IgD-negative memory B cell (primary cell): Measurements from ENCODE around the gene RSRC1. TPM values are rescaled to one million over a fixed set of nuclear protein-coding genes. Genes with fewer than 3 reads are reported as not detected.

Experiments
- H3K27ac Mint-ChIP-seq, 3 donors: one replicate each; pipeline ENCODE4 v1.8.0; 2020 to 2022; ENCODE audit warnings: mild to moderate bottlenecking in 3 of 3, mixed read lengths in 3 of 3, moderate library complexity in 1 of 3
- H3K27me3 Mint-ChIP-seq: one replicate; pipeline ENCODE4 v1.8.0; 2021; ENCODE audit warnings: mixed read lengths
- H3K36me3 Mint-ChIP-seq: one replicate; pipeline ENCODE4 v1.8.0; 2020; ENCODE audit warnings: mild to moderate bottlenecking, mixed read lengths
- H3K4me1 Mint-ChIP-seq, 3 donors: one replicate each; pipeline ENCODE4 v1.8.0; 2020 to 2022; ENCODE audit warnings: mixed read lengths in 3 of 3, mild to moderate bottlenecking in 1 of 3
- H3K4me3 Mint-ChIP-seq, 4 donors: one replicate each; pipeline ENCODE4 v1.8.0; 2020 to 2022; ENCODE audit warnings: mild to moderate bottlenecking in 4 of 4, mixed read lengths in 4 of 4, moderate library complexity in 3 of 4
- H3K9me3 Mint-ChIP-seq, 3 donors: one replicate each; pipeline ENCODE4 v1.8.0; 2020 to 2021; ENCODE audit warnings: mixed read lengths in 3 of 3, mild to moderate bottlenecking in 1 of 3
- polyA plus RNA-seq: library from polyadenylated mRNA; unstranded; fragments of 300-500 nt; fragmentation: Illumina TruSeq; gene quantifications from one replicate; pipeline ENCODE4 v1.2.3, GENCODE V29; 2021

The RSRC1 gene
- polyA plus RNA-seq, 1 donor from 2014 or later: 42.3 TPM

DNA sequence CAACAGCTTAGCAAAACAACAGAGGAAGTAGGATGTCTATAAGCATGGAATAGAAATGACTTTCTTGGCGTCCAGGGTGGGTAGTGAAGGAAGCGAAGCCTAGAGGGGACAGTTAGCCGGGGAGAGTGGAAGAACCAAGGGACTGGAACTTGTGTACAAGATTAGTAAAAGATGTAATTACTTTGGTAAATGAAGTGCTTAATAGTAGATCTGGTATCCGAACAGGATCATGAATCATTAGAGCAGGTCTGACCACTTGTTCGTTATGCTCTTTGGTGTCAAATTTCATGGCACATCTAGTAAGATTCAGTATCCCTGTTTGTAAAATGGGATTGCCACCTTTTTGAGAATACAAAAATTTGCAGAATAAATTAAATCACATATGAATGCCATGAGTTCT lies 348.6 kb downstream of the RSRC1 start:
- H3K9me3 Mint-ChIP-seq: peaks cover 0 to 4% (median 0%) of the 10 kb centered on the region in 3 donors
- H3K4me3 Mint-ChIP-seq: no peak overlapping the region
- H3K27ac Mint-ChIP-seq: no peak overlapping the region
- H3K36me3 Mint-ChIP-seq: peaks cover 4% of the 10 kb centered on the region
- no peaks in the 10 kb centered on the region for H3K4me1 Mint-ChIP-seq
- no peaks in the 10 kb centered on the region for H3K27me3 Mint-ChIP-seq

- H3K4me1 Mint-ChIP-seq: no peaks in the 10 kb centered on the region
- H3K4me3 Mint-ChIP-seq: no peak overlapping the region
- H3K36me3 Mint-ChIP-seq: peaks cover 4% of the 10 kb centered on the region
- no peaks in the 10 kb centered on the region for H3K27me3 Mint-ChIP-seq
- H3K9me3 Mint-ChIP-seq: peaks cover 0 to 4% (median 0%) of the 10 kb centered on the region in 3 donors
- H3K27ac Mint-ChIP-seq: no peak overlapping the region
These were observed 351.0 kb downstream of the RSRC1 start for GRCh38 chr3:158460926-158461325.

GRCh38 chr3:158463556-158463955 lies 353.7 kb downstream of the RSRC1 start:
- no peak overlapping the region for H3K4me3 Mint-ChIP-seq
- peaks cover 5% of the 10 kb centered on the region for H3K36me3 Mint-ChIP-seq
- H3K27ac Mint-ChIP-seq: no peak overlapping the region
- no peaks in the 10 kb centered on the region for H3K4me1 Mint-ChIP-seq
- no peaks in the 10 kb centered on the region for H3K9me3 Mint-ChIP-seq
- H3K27me3 Mint-ChIP-seq: no peaks in the 10 kb centered on the region

DNA sequence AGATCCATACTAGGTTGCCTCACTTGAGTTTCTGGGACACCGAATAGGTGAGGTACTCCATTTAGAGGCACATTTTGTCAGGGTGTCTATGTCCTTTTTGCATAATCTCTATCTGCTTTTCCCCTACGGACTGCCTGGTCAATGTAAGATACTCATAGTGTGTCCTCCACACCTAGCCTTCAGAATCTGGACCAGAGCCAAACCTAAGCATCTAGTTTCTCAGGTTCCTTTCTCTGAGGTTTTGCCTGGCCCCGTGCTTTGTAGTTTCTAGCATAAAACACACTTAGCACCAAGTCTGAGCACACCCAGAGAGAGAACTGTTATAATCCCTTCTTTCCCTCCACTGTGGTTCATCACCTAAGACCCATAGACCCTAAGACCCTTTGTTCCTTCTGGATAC lies 355.2 kb downstream of the RSRC1 start:
- Mint-ChIP-seq H3K4me3 (no peak overlapping the region), H3K27me3 (no peaks in the 10 kb centered on the region), H3K4me1 (no peaks in the 10 kb centered on the region), H3K36me3 (peaks cover 5% of the 10 kb centered on the region), H3K27ac (peak overlapping the region in 1 of 3 donors; percentile 33), H3K9me3 (no peaks in the 10 kb centered on the region)

- H3K4me1 Mint-ChIP-seq: no peaks in the 10 kb centered on the region
- no peak overlapping the region for H3K4me3 Mint-ChIP-seq
- H3K27ac Mint-ChIP-seq: no peak overlapping the region
- no peaks in the 10 kb centered on the region for H3K27me3 Mint-ChIP-seq
- H3K9me3 Mint-ChIP-seq: peaks cover 0 to 1% (median 0%) of the 10 kb centered on the region in 3 donors
- peaks cover 7% of the 10 kb centered on the region for H3K36me3 Mint-ChIP-seq
These were observed 361.2 kb downstream of the RSRC1 start for GRCh38 chr3:158470944-158471638.

DNA sequence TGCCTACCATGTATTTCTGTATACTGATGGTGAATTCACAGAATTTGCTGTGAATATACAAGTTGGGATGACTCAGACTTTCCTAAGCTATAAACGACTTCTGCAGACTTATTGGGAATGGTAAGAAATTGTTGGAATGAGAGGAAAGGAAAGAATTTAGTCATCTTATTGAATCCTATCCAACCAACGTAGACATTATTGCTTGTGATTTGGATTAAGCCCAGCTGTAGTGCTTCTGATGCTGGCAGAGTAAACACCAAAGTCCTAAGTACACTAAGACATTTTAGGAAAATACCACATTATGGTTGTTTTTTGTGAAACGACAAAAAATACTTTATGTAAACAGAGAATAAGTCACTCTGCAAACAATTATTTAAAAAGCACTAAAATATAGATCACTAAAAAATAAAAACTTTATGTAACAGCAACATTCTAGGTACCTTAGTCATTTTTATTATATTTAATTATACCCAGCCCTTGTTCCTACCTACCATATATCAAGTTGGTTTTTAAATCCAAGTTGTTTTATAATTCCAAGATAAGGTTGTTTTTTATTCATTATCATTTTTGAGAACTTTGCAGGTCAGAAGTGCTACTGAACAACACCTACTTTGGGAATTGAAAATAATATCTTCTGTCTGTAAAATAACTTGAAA lies 361.9 kb downstream of the RSRC1 start:
- Mint-ChIP-seq H3K27me3 (no peaks in the 10 kb centered on the region), H3K9me3 (peaks cover 0 to 1% (median 0%) of the 10 kb centered on the region in 3 donors), H3K4me1 (no peaks in the 10 kb centered on the region), H3K36me3 (peaks cover 9% of the 10 kb centered on the region), H3K27ac (no peak overlapping the region), H3K4me3 (no peak overlapping the region)

DNA sequence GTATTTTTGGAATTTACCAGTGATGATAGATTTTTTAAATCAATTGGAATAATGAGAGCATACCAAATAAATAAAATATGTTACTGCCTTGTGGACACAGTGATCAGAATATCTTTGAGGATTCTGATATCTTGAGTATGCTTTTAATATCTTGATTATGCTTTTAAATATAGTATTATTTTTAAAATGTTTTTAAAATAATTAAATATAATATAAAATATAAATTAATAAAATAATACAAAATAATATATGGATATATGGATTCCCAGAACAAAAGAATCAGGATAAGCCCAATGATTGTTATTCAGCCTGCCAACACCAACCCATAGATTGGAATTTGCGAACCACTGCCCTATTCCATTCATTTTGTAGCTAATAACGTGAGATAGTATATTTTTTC lies 369.2 kb downstream of the RSRC1 start:
- H3K27ac Mint-ChIP-seq: no peak overlapping the region

GRCh38 chr3:158483701-158484235 lies 373.9 kb downstream of the RSRC1 start:
- no peak overlapping the region for H3K4me3 Mint-ChIP-seq
- H3K27me3 Mint-ChIP-seq: no peaks in the 10 kb centered on the region
- no peaks in the 10 kb centered on the region for H3K4me1 Mint-ChIP-seq
- no peak overlapping the region for H3K27ac Mint-ChIP-seq
- H3K36me3 Mint-ChIP-seq: peaks cover 4% of the 10 kb centered on the region
- no peaks in the 10 kb centered on the region for H3K9me3 Mint-ChIP-seq

More for the DNA sequence above, 369.2 kb downstream of the RSRC1 start:
- Mint-ChIP-seq H3K9me3 (no peaks in the 10 kb centered on the region), H3K4me1 (no peaks in the 10 kb centered on the region), H3K36me3 (peaks cover 11% of the 10 kb centered on the region), H3K4me3 (no peak overlapping the region), H3K27me3 (no peaks in the 10 kb centered on the region)

DNA sequence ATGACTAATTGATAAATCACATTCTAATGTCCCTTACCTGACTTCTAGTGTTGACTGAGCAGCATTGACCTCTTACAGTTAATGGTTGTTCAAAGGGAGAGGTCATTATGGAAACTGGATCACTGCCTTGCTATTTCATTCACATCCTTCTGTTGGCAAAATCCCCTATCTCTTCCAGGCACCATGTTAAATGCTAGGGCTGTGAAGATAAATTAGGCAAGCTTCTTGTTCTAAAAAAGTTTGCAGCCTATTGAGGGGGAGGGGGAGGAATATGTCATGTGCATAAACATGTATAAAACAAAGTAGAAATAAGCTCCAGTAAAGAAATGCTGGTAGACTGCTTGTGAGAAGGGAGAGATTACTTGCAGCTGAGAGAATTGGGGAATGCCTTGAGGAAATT lies 376.3 kb downstream of the RSRC1 start:
- Mint-ChIP-seq H3K27me3 (no peaks in the 10 kb centered on the region), H3K27ac (no peak overlapping the region), H3K4me1 (no peaks in the 10 kb centered on the region), H3K9me3 (peaks cover 0 to 3% (median 3%) of the 10 kb centered on the region in 3 donors), H3K36me3 (peaks cover 3% of the 10 kb centered on the region), H3K4me3 (no peak overlapping the region)

GRCh38 chr3:158488670-158489069 lies 378.8 kb downstream of the RSRC1 start:
- H3K36me3 Mint-ChIP-seq: peaks cover 5% of the 10 kb centered on the region
- H3K4me3 Mint-ChIP-seq: no peak overlapping the region
- no peaks in the 10 kb centered on the region for H3K4me1 Mint-ChIP-seq
- peaks cover 0 to 3% (median 3%) of the 10 kb centered on the region in 3 donors for H3K9me3 Mint-ChIP-seq
- no peak overlapping the region for H3K27ac Mint-ChIP-seq
- no peaks in the 10 kb centered on the region for H3K27me3 Mint-ChIP-seq

DNA sequence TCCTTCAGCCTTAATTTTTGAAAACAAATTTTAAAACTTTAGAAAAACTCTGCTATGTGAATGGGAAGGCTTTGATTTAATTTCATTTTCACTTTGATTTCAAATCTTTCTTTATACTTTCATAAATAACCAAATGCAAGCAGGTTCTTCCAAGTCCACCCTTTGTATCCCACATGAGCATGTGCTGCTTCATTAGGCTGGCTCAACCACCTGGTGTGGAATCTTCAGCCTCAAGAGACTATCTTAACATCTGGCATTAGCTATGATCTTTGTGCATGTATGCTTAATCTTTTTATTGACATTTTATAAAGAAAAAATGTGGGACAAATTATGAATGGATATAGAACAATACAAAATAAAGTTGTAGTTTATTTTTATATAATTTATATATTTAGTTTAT lies 379.3 kb downstream of the RSRC1 start:
- Mint-ChIP-seq H3K4me3 (no peak overlapping the region), H3K27me3 (no peaks in the 10 kb centered on the region), H3K4me1 (no peaks in the 10 kb centered on the region), H3K9me3 (peaks cover 0 to 3% (median 3%) of the 10 kb centered on the region in 3 donors), H3K36me3 (peaks cover 5% of the 10 kb centered on the region), H3K27ac (no peak overlapping the region)

DNA sequence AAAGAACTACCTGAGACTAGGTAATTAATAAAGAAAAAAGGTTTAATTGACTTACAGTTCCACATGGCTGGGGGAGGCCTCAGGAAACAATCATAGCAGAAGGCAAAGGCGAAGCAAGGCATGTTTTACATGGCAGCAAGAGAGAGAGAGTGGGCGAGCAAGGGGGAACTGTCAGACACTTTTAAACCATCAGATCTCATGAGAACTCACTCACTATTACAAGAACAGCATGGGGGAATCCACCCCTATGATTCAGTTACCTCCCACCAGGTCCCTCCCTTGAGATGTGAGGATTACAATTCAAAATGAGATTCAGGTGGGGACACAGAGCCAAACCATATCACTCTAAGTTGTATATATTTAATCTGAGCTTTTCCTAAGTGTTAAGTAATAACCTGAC lies 382.1 kb downstream of the RSRC1 start:
- H3K36me3 Mint-ChIP-seq: peaks cover 8% of the 10 kb centered on the region
- peaks cover 0 to 3% (median 3%) of the 10 kb centered on the region in 3 donors for H3K9me3 Mint-ChIP-seq
- H3K27me3 Mint-ChIP-seq: no peaks in the 10 kb centered on the region
- H3K27ac Mint-ChIP-seq: no peak overlapping the region
- no peak overlapping the region for H3K4me3 Mint-ChIP-seq
- no peaks in the 10 kb centered on the region for H3K4me1 Mint-ChIP-seq

- Mint-ChIP-seq H3K27ac (no peak overlapping the region), H3K4me1 (no peaks in the 10 kb centered on the region)
These were observed 382.8 kb downstream of the RSRC1 start for GRCh38 chr3:158492685-158493084.

GRCh38 chr3:158493931-158494330 lies 384.0 kb downstream of the RSRC1 start:
- peaks cover 3 to 7% (median 5%) of the 10 kb centered on the region in 3 donors for H3K9me3 Mint-ChIP-seq
- H3K27ac Mint-ChIP-seq: no peak overlapping the region
- no peaks in the 10 kb centered on the region for H3K4me1 Mint-ChIP-seq
- no peak overlapping the region for H3K4me3 Mint-ChIP-seq
- H3K27me3 Mint-ChIP-seq: no peaks in the 10 kb centered on the region
- peaks cover 12% of the 10 kb centered on the region for H3K36me3 Mint-ChIP-seq

More at GRCh38 chr3:158492685-158493084, 382.8 kb downstream of the RSRC1 start:
- peaks cover 2 to 5% (median 3%) of the 10 kb centered on the region in 3 donors for H3K9me3 Mint-ChIP-seq
- H3K36me3 Mint-ChIP-seq: peaks cover 8% of the 10 kb centered on the region
- no peaks in the 10 kb centered on the region for H3K27me3 Mint-ChIP-seq
- H3K4me3 Mint-ChIP-seq: no peak overlapping the region

DNA sequence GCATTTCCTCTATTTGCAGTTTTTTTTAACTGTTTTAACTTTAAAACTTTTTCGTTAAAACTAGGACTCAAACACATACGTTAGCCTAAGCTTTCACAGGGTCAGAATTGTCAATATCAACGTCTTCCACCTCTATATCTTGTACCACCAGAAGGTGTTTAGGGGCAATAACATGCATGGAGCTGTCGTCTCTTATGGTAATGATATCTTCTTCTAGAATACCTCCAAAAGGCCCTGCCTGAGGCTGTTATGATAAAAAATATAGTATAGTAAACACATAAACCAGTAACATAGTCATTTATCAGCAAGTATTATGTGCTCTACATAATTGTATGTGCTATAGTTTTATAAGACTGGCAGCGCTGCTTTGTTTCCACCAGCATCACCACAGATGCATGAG lies 384.8 kb downstream of the RSRC1 start:
- H3K27me3 Mint-ChIP-seq: no peaks in the 10 kb centered on the region

More for the DNA sequence above, 384.8 kb downstream of the RSRC1 start:
- Mint-ChIP-seq H3K36me3 (peaks cover 12% of the 10 kb centered on the region), H3K4me3 (no peak overlapping the region), H3K4me1 (no peaks in the 10 kb centered on the region), H3K9me3 (peaks cover 5 to 9% (median 6%) of the 10 kb centered on the region in 3 donors), H3K27ac (no peak overlapping the region)
